ENCODE results near the gene UVSSA.
"Not testable (repeated sequence)": the region's sequence is repeated elsewhere in the genome, so short reads cannot be mapped to it uniquely, and the experiment has no call there.

Gene UVSSA

DNA sequence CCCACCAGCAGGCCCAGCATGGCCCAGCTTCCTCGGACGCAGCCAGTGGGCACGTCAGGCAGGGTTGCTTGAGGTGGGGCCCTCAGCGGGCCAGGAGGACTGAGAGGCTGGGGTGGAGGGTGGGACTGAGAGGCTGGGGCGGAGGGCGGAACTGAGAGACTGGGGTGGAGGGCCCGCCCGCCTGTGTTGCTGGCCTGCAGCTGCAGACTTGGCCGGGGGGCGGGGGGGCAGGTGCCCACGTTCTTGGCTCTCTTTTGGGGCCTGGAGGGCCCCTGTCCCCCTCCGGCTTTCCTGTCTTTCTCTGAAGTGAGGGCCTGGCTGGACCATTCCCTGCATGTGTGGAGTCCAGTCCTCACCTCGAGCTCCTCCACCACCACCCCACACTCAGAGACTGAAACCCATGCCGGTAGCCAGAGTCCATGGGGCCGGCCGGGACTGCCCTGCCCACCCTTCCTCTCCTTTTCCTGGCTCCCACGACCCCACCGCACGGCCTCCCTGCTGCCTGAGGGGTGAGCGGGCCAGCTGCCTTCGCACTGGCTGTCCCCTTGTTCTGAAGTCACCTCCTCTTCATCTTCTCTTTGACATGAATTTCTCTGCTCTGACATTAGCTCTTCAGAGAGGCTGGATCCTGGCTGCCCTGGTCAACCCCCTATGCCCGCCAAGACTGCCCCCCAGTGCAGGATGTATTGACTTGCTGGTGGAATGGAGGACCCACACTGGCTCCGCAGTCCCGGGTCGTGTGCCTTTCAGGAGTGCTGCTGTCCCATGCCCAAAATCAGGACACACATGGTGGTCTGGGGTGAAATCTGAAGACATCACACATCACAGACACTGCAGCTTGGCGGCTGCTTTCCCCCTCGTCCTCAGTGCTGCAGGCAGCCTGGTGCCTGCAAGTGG lies 69.3 kb downstream of the UVSSA start:
- no peak for DNase-seq (ENCODE audit: low read depth in 2 of 3, low spot score in 1 of 3)

DNA sequence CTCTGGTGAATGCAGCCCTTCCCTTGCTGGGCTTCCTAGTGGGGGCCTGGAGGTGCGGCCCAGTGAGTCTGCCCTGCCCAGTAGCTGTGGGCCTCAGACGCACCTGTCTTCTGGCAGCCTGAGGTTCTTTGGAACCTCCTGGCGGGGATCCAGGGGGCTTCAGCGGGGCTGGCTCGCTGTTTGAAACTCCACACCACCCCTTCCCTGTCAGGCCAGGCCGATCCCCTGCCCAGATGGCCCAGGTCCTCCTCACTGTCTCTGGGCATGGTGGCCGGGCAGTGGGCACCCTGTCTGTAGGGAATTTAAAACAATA lies 69.9 kb downstream of the UVSSA start:
- no peak for DNase-seq (ENCODE audit: low read depth in 2 of 3, low spot score in 1 of 3)

DNA sequence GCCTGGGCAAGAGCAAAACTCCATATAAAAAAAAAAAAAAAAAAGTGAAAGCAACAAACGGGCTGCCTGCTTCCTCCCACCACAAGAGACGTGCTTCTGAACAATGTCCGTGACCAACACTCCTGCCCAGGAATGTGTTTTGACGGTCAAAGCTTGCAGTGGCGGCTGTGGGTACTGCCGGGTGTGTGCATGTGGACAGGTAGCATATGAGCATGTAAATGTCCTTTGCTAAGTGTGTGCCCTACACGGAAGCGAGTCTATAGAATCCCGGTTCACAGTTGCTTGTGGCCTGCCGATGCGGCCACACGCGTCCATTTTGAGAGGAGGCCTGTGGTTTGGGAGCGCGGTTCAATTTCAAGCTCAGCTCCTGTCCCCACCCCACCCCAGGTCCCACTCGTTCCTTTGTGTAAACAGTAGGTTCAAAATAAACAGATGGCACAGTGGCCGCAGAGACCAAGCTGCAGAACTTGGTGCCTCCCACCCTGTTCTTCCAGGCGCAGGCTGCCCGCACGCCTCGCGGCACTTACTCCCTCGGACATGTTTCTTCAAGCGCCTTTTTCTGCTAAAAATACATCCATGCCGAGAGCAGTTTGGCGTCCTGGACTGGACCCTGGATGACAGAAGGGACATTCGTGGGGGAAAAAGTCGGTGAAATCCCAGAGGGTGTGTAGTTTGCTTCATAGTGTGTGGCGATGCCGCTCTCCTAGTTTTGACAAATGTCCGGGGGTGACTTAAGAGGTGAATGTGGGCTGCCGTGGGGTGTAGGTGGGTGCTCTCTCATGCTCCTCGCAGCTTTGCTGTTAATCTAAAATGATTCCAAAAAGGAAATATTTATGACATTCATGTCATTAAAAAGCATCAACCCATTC lies 70.7 kb downstream of the UVSSA start:
- DNase-seq (ENCODE audit: low read depth in 2 of 3, low spot score in 1 of 3), result no peak

DNA sequence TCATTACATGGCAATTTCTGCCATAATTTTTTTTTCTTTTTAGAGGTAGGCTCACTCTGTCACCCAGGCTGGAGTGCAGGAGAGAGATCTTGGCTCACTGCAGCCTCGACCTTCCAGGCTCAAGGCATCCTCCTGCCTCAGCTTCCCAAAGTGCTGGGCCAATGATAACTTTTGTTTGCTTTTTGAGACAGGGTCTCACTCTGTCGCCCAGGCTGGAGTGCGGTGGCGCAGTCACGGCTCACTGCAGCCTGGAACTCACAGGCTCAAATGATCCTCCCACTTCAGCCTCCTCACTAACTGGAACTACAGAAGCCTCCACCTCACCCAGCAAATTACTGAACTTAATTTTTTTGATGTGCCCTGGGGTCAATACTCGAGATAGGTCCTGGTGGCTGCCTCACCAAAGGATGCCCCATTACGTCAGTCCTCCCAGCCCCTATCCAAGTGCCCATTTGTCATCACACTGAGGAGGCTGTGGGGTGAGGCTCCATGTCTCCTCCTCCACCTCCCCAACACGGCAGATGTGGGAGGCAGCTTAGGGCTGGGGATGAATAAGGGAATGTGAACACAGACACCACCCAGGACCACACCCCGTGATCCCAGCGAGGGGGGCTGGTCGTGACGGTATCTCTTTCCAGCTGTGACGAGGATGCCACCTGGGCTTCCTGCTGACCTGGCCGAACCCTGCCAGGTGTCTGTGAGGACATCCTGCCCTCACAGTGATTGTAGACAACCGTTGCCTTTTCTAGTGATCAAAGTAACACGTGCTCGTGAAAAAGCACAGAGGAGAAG lies 71.7 kb downstream of the UVSSA start:
- DNase-seq (ENCODE audit: low read depth in 2 of 3, low spot score in 1 of 3), result no peak

DNA sequence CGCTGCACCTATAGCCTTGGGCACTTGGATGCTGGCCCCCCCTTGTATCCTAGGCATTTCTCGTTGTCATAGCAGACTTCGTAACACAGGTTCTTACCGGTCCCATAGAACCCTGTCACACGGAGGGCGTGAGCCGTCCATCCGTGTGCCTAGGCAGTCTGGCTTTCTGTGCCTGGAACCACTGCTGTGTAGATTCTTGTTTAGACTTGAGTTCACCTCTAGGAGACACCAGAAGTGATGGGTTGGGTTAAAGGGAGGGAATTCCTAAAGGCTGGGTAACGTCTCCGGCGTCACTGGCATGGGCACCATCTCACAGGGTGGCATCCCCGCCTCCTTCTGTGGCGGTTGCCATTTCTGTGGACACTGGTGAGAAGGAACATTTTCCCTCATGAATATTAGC lies 72.7 kb downstream of the UVSSA start:
- DNase-seq (ENCODE audit: low read depth in 2 of 3, low spot score in 1 of 3), result no peak

DNA sequence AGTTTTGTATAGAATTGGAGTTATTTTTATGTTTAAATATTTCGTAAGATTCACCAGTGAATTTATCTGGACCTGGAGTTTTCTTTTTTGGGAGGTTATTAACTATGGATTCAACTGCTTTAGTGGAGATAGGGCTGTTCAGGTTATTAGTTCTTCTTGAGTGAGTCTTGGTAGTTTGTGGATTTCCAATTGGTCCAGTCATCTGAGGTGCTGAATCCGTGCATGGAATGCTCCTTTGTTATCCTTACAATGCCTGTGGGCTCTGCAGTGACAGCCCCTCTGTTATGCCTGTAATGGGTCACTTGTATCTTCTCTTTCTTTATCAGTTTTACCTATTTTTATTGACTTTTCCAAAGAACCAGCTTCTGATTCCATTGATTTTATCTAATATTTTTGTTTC lies 74.6 kb downstream of the UVSSA start:
- DNase-seq (ENCODE audit: low read depth in 2 of 3, low spot score in 1 of 3), result no peak

DNA sequence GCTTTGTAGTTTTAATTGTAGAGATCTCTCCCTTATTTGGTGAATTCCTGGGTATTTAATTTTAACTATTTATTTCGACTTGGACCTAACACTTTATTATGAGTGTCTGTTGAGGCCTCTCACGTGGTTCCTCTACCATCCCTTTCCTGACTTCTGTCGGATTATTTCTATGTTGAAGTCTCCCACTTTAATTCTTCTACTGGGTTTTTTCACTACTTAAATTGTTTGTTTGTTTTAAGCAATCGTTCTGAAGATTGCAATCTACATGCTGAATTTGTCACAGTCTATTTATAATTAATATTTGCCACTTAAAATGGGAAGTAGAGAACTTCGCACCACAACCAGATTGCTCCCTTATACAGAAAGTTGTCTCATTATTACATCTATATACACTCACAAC lies 80.0 kb downstream of the UVSSA start:
- no peak for DNase-seq (ENCODE audit: low read depth in 2 of 3, low spot score in 1 of 3)

DNA sequence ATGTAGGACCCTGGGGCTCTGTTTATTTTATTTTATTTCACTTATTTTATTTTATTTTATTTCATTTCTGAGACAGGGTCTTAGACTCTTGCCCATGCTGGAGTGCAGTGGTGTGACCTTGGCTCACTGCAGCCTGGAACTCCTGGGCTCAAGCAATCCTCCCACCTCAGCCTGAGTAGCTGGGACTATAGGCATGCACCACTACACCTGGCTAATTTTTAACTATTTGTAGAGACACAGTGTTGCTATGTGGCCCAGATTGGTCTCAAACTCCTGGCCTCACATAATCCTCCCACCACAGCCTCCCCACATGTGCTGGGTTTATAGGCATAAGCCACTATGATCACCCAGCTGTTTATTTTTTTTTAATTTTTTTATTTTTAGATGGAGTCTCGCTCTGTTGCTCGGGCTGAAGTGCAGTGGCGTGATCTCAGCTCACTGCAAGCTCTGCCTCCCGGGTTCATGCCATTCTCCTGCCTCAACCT lies 96.7 kb downstream of the UVSSA start:
- DNase-seq (ENCODE audit: low read depth in 2 of 3, low spot score in 1 of 3), result not testable (repeated sequence)
